Activated gamma-delta T cell (primary cell): ENCODE measurements around the gene EXOC3L2.

Experiments
- DNase-seq: peaks from one replicate; lab custom pipeline; 2025; lab: John Stamatoyannopoulos, UW

Gene EXOC3L2

GRCh38 chr19:45218911-45219743 lies 26.1 kb downstream of the EXOC3L2 start:
- no peak for DNase-seq

GRCh38 chr19:45218426-45218825 lies 26.8 kb downstream of the EXOC3L2 start:
- no peak for DNase-seq

GRCh38 chr19:45217957-45218334 lies 27.3 kb downstream of the EXOC3L2 start:
- DNase-seq: no peak

- DNase-seq: no peak
Measured at GRCh38 chr19:45217193-45217956, 27.8 kb downstream of the EXOC3L2 start.

GRCh38 chr19:45216667-45217066 lies 28.5 kb downstream of the EXOC3L2 start:
- no peak for DNase-seq

GRCh38 chr19:45215391-45216191 lies 29.6 kb downstream of the EXOC3L2 start:
- DNase-seq: no peak

GRCh38 chr19:45213031-45213430 lies 32.2 kb downstream of the EXOC3L2 start:
- DNase-seq: no peak

GRCh38 chr19:45211751-45212381 lies 33.3 kb downstream of the EXOC3L2 start:
- DNase-seq: no peak

- DNase-seq: no peak
Measured at GRCh38 chr19:45206328-45206727, 38.9 kb downstream of the EXOC3L2 start.

GRCh38 chr19:45205810-45206209 lies 39.4 kb downstream of the EXOC3L2 start:
- no peak for DNase-seq

- no peak for DNase-seq
Measured at GRCh38 chr19:45202637-45203036, 42.6 kb downstream of the EXOC3L2 start.

GRCh38 chr19:45200568-45200967 lies 44.6 kb downstream of the EXOC3L2 start:
- DNase-seq: no peak

GRCh38 chr19:45195764-45196163 lies 49.4 kb downstream of the EXOC3L2 start:
- DNase-seq: no peak

GRCh38 chr19:45191375-45191774 lies 53.8 kb downstream of the EXOC3L2 start:
- DNase-seq: no peak

- DNase-seq: no peak
Measured at GRCh38 chr19:45189971-45190370, 55.2 kb downstream of the EXOC3L2 start.

GRCh38 chr19:45187421-45188100 lies 57.6 kb downstream of the EXOC3L2 start:
- DNase-seq: no peak

GRCh38 chr19:45186509-45187334 lies 58.5 kb downstream of the EXOC3L2 start:
- no peak for DNase-seq

GRCh38 chr19:45184115-45184514 lies 61.1 kb downstream of the EXOC3L2 start:
- DNase-seq: no peak

GRCh38 chr19:45182758-45183157 lies 62.4 kb downstream of the EXOC3L2 start:
- no peak for DNase-seq

- DNase-seq: no peak
Measured at GRCh38 chr19:45180936-45181335, 64.3 kb downstream of the EXOC3L2 start.
